ENCODE results near the gene MCM8.

Gene MCM8

GRCh38 chr20:5969940-5970339, 19.5 kb downstream of the MCM8 start:
- Histone ChIP-seq H3K4me1 (ENCODE audit: control insufficient read depth, low read length) (no peaks in the 10 kb centered on the region), H3K9me3 (ENCODE audit: control insufficient read depth, insufficient read depth, low read length) (no peaks in the 10 kb centered on the region), H3K36me3 (ENCODE audit: control insufficient read depth, low read length) (peaks cover 98% of the 10 kb centered on the region), H3K4me2 (ENCODE audit: low read length) (no peak overlapping the region), H3K4me3 (ENCODE audit: low read length) (no peak overlapping the region), H3K27me3 (ENCODE audit: control insufficient read depth, low read length) (no peaks in the 10 kb centered on the region), H3K79me2 (ENCODE audit: control insufficient read depth, low read length) (peaks cover 4% of the 10 kb centered on the region; the same call in 1 of the 2 replicates), H3K27ac (ENCODE audit: low read depth, low read length) (no peak overlapping the region), H4K20me1 (ENCODE audit: control insufficient read depth, insufficient read depth, low read depth, low read length) (no peaks in the 10 kb centered on the region), H3F3A (ENCODE audit: control insufficient read depth, insufficient read depth) (no peaks in the 10 kb centered on the region), H3K9me2 (replicated peaks; ENCODE audit: control insufficient read depth, low read length) (no peaks in the 10 kb centered on the region)
- TF ChIP-seq CTCF (IDR thresholded peaks at IDR 0.05; ENCODE audit: low read depth, low read length, poor library complexity, severe bottlenecking) (no peak), EZH2phosphoT487 (IDR thresholded peaks at IDR 0.05; ENCODE audit: borderline replicate concordance, low read length) (no peak)

- H3K79me2 ChIP-seq (ENCODE audit: control insufficient read depth, low read length), result peaks cover 4% of the 10 kb centered on the region; the same call in 1 of the 2 replicates
- H3K4me2 ChIP-seq (ENCODE audit: low read length), result no peak overlapping the region
- H3K4me3 ChIP-seq (ENCODE audit: low read length), result no peak overlapping the region
- no peaks in the 10 kb centered on the region for H3K4me1 ChIP-seq (ENCODE audit: control insufficient read depth, low read length)
- H3K9me3 ChIP-seq (ENCODE audit: control insufficient read depth, insufficient read depth, low read length), result no peaks in the 10 kb centered on the region
- TF ChIP-seq CTCF (IDR thresholded peaks at IDR 0.05; ENCODE audit: low read depth, low read length, poor library complexity, severe bottlenecking), result no peak
- no peak for TF ChIP-seq EZH2phosphoT487 (IDR thresholded peaks at IDR 0.05; ENCODE audit: borderline replicate concordance, low read length)
- peaks cover 97% of the 10 kb centered on the region for H3K36me3 ChIP-seq (ENCODE audit: control insufficient read depth, low read length)
- no peaks in the 10 kb centered on the region for H3F3A ChIP-seq (ENCODE audit: control insufficient read depth, insufficient read depth)
- H3K9me2 ChIP-seq (replicated peaks; ENCODE audit: control insufficient read depth, low read length), result no peaks in the 10 kb centered on the region
- H4K20me1 ChIP-seq (ENCODE audit: control insufficient read depth, insufficient read depth, low read depth, low read length), result no peaks in the 10 kb centered on the region
- H3K27ac ChIP-seq (ENCODE audit: low read depth, low read length), result no peak overlapping the region
- H3K27me3 ChIP-seq (ENCODE audit: control insufficient read depth, low read length), result no peaks in the 10 kb centered on the region
These were observed 19.9 kb downstream of the MCM8 start for GRCh38 chr20:5970381-5970780.

GRCh38 chr20:5971203-5971602, 20.8 kb downstream of the MCM8 start:
- Histone ChIP-seq H3K36me3 (ENCODE audit: control insufficient read depth, low read length) (peaks cover 95% of the 10 kb centered on the region), H3K27ac (ENCODE audit: low read depth, low read length) (no peak overlapping the region), H3K27me3 (ENCODE audit: control insufficient read depth, low read length) (no peaks in the 10 kb centered on the region), H3K9me3 (ENCODE audit: control insufficient read depth, insufficient read depth, low read length) (no peaks in the 10 kb centered on the region), H3K9me2 (replicated peaks; ENCODE audit: control insufficient read depth, low read length) (no peaks in the 10 kb centered on the region), H4K20me1 (ENCODE audit: control insufficient read depth, insufficient read depth, low read depth, low read length) (no peaks in the 10 kb centered on the region), H3K79me2 (ENCODE audit: control insufficient read depth, low read length) (no peaks in the 10 kb centered on the region; the same call in 1 of the 2 replicates), H3K4me1 (ENCODE audit: control insufficient read depth, low read length) (no peaks in the 10 kb centered on the region), H3F3A (ENCODE audit: control insufficient read depth, insufficient read depth) (no peaks in the 10 kb centered on the region), H3K4me3 (ENCODE audit: low read length) (no peak overlapping the region), H3K4me2 (ENCODE audit: low read length) (no peak overlapping the region)
- TF ChIP-seq EZH2phosphoT487 (IDR thresholded peaks at IDR 0.05; ENCODE audit: borderline replicate concordance, low read length) (no peak), CTCF (IDR thresholded peaks at IDR 0.05; ENCODE audit: low read depth, low read length, poor library complexity, severe bottlenecking) (no peak)
